Endothelial cell of umbilical vein (primary cell): ENCODE results near the gene PCDHB13. TPM values are rescaled to one million over a fixed set of nuclear protein-coding genes. Genes with fewer than 3 reads are reported as not detected.
"Not testable (repeated sequence)": the region's sequence is repeated elsewhere in the genome, so short reads cannot be mapped to it uniquely, and the experiment has no call there.

Source experiments
- BruUV-seq: library from RNA; stranded (reverse); fragments of 400-500 nt; replicated peaks from 2 replicates; lab custom pipeline; 2021; lab: Mats Ljungman, UMichigan
- CTCF ChIA-PET: fragments of 300-600, 350-600 bp; sonication (Branson Sonifier 250); formaldehyde crosslinking; loops from one replicate; lab custom pipeline; 2021; ENCODE audit warnings: antibody characterized with exemption, inconsistent platforms; lab: Charles Lee
- POLR2A ChIA-PET: fragments of 300-600, 350-600 bp; sonication (Branson Sonifier 250); formaldehyde crosslinking; loops from one replicate; lab custom pipeline; 2021; ENCODE audit warnings: antibody characterized with exemption, inconsistent platforms; lab: Charles Lee
- DNase-seq: peaks from one replicate; pipeline ENCODE4 v3.0.0-alpha.2; 2011; ENCODE audit warnings: low read depth, low spot score
- FAIRE-seq: peaks from 2 replicates; lab custom pipeline; 2011; peaks lifted over from hg19 to GRCh38; lab: Jason Lieb, UNC
- H2AFZ ChIP-seq: 2 replicates; pipeline ENCODE4 v1.6.0; 2012; ENCODE audit warnings: low read depth, low read length, control low read depth, inconsistent platforms
- H3K27ac ChIP-seq: 2 replicates; pipeline ENCODE4 v1.5.1; 2011; ENCODE audit warnings: low read depth, mild to moderate bottlenecking, control low read depth, low read length, moderate library complexity; ENCODE audit not compliant: insufficient read depth
- H3K27me3 ChIP-seq, 2 experiments: 2 replicates each; pipeline versions ENCODE4 v1.6.0 to v1.6.1; 2011; ENCODE audit warnings: low read length in 2 of 2, mixed read lengths in 1 of 2; ENCODE audit not compliant: control insufficient read depth in 2 of 2, insufficient read depth in 2 of 2
- H3K36me3 ChIP-seq, 2 experiments: 2 replicates in 1 of 2; 3 replicates in 1 of 2; pipeline ENCODE4 v1.5.1; 2011; ENCODE audit warnings: low read length in 2 of 2, mild to moderate bottlenecking in 1 of 2, moderate library complexity in 1 of 2; ENCODE audit not compliant: control insufficient read depth in 2 of 2, insufficient read depth in 2 of 2; ENCODE audit errors: extremely low read depth in 1 of 2
- H3K4me1 ChIP-seq: 3 replicates; pipeline ENCODE4 v1.5.1; 2011; ENCODE audit warnings: mild to moderate bottlenecking, low read length; ENCODE audit not compliant: control insufficient read depth, insufficient read depth; ENCODE audit errors: extremely low read depth
- H3K4me2 ChIP-seq: 2 replicates; pipeline ENCODE4 v1.6.1; 2011; ENCODE audit warnings: low read length, control low read depth, mixed read lengths; ENCODE audit not compliant: insufficient read depth
- H3K4me3 ChIP-seq, 3 experiments: fragments of 200-600 bp in 1 of 3; sonication (generic), shearing (Covaris generic) in 1 of 3; replicated peaks in 1 of 3; 2 replicates each; pipeline ENCODE4 v1.5.1; 2011 to 2016; ENCODE audit warnings: control low read depth in 3 of 3, low read length in 3 of 3, mild to moderate bottlenecking in 2 of 3, inconsistent platforms in 1 of 3, low read depth in 1 of 3, moderate library complexity in 1 of 3; ENCODE audit not compliant: insufficient read depth in 1 of 3
- H3K79me2 ChIP-seq: 2 replicates; pipeline ENCODE4 v1.6.0; 2012; ENCODE audit warnings: low read length, inconsistent platforms; ENCODE audit not compliant: control insufficient read depth, insufficient read depth
- H3K9ac ChIP-seq: replicated peaks from 2 replicates; pipeline ENCODE3; 2011; ENCODE audit warnings: low read length, control low read depth; ENCODE audit not compliant: insufficient read depth; ENCODE audit errors: extremely low read depth
- H3K9me1 ChIP-seq: replicated peaks from 3 replicates; pipeline ENCODE4 v1.6.0; 2011; ENCODE audit warnings: mild to moderate bottlenecking, low read length; ENCODE audit not compliant: control insufficient read depth, insufficient read depth; ENCODE audit errors: extremely low read depth
- H3K9me3 ChIP-seq: replicated peaks from 2 replicates; pipeline ENCODE4 v1.5.1; 2012; ENCODE audit warnings: low read length, inconsistent platforms; ENCODE audit not compliant: control insufficient read depth, insufficient read depth
- H4K20me1 ChIP-seq: replicated peaks from 2 replicates; pipeline ENCODE3; 2011; ENCODE audit warnings: mild to moderate bottlenecking, low read length; ENCODE audit not compliant: control insufficient read depth, insufficient read depth; ENCODE audit errors: extremely low read depth
- EZH2 ChIP-seq: IDR thresholded peaks from 2 replicates; pipeline ENCODE4 v1.6.1; 2012; ENCODE audit warnings: borderline replicate concordance, low read depth, mild to moderate bottlenecking, moderate library complexity, low read length, inconsistent platforms; ENCODE audit not compliant: severe bottlenecking
- FOS ChIP-seq: IDR thresholded peaks from 2 replicates; pipeline ENCODE4 v1.6.1; 2011; ENCODE audit warnings: mild to moderate bottlenecking, low read length, moderate library complexity, borderline replicate concordance; ENCODE audit not compliant: insufficient read depth
- GATA2 ChIP-seq: IDR thresholded peaks from 2 replicates; pipeline ENCODE4 v1.7.0; 2011; ENCODE audit warnings: low read depth, mild to moderate bottlenecking, moderate library complexity, mixed read lengths, low read length; ENCODE audit not compliant: insufficient read length, insufficient read depth
- JUN ChIP-seq: IDR thresholded peaks from 2 replicates; pipeline ENCODE4 v1.6.1; 2011; ENCODE audit warnings: borderline replicate concordance, low read depth; ENCODE audit not compliant: insufficient read length, insufficient read depth
- MYC ChIP-seq: IDR thresholded peaks from one replicate; pipeline ENCODE4 v1.6.1; 2011; ENCODE audit warnings: mild to moderate bottlenecking, low read depth, low read length
- POLR2A ChIP-seq: IDR thresholded peaks from 2 replicates; pipeline ENCODE4 v1.6.1; 2012; ENCODE audit warnings: low read depth, mild to moderate bottlenecking, control low read depth, low read length
- POLR2AphosphoS5 ChIP-seq: IDR thresholded peaks from 2 replicates; pipeline ENCODE4 v1.6.1; 2012; ENCODE audit warnings: low read depth, mild to moderate bottlenecking, control low read depth, low read length, moderate library complexity; ENCODE audit not compliant: insufficient read depth
- dilution Hi-C: fragments of 300-500 bp; cut with MboI; formaldehyde crosslinking; loops from one replicate; pipeline ENCODE4 v1.15.0; 2019; ENCODE audit warnings: low sequenced_read_pairs; ENCODE audit not compliant: extremely low pct_ligation_motif_present
- intact Hi-C: fragments of 100-400 bp; cut with micrococcal nuclease; formaldehyde crosslinking; loops from one replicate; pipeline ENCODE4 v1.10.0; 2022
- polyA plus RNA-seq, 4 experiments: library from polyadenylated mRNA; depleted of rRNA in 3 of 4; stranded (reverse) in 3 of 4; unstranded in 1 of 4; fragments of >200 nt; gene quantifications; 2 replicates each; pipeline versions ENCODE4 v1.2.1 to v1.2.3, GENCODE V29; 2011 to 2012; ENCODE audit warnings: missing spikeins in 1 of 4
- total RNA-seq: library from RNA; stranded (reverse); gene quantifications from 2 replicates; pipeline ENCODE4 v1.2.3, GENCODE V29; 2021
- TF ChIP-seq, protein P1 (sequence below), 2 donors: IDR thresholded peaks; 1 replicate in 1 of 2; 2 replicates in 1 of 2; pipeline ENCODE4 v1.5.1; 2011; ENCODE audit warnings: low read length in 2 of 2, mild to moderate bottlenecking in 2 of 2, moderate library complexity in 2 of 2, control low read depth in 1 of 2, inconsistent platforms in 1 of 2, low read depth in 1 of 2; ENCODE audit not compliant: insufficient read depth in 1 of 2; ENCODE audit errors: extremely low read depth in 1 of 2
- TF ChIP-seq, protein P2 (sequence below): IDR thresholded peaks from 2 replicates; pipeline ENCODE4 v1.6.1; 2011; ENCODE audit not compliant: insufficient read depth, insufficient read length

PCDHB13 gene
- total and polyA plus RNA-seq, 2 donors (not counting 3 experiments of a cell fraction or from before 2014, with no cell fraction given), result 0.57 to 0.77 TPM

DNA sequence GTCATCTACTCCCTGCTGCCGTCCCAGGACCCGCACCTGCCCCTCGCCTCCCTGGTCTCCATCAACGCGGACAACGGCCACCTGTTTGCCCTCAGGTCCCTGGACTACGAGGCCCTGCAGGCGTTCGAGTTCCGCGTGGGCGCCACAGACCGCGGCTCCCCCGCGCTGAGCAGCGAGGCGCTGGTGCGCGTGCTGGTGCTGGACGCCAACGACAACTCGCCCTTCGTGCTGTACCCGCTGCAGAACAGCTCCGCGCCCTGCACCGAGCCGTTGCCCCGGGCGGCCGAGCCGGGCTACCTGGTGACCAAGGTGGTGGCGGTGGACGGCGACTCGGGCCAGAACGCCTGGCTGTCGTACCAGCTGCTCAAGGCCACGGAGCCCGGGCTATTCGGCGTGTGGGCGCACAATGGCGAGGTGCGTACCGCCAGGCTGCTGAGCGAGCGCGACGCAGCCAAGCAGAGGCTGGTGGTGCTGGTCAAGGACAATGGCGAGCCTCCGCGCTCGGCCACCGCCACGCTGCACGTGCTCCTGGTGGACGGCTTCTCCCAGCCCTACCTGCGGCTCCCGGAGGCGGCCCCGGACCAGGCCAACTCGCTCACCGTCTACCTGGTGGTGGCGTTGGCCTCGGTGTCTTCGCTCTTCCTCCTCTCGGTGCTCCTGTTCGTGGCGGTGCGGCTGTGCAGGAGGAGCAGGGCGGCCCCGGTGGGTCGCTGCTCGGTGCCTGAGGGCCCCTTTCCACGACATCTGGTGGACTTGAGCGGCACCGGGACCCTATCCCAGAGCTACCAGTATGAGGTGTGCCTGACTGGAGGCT is 39.2 kb upstream of the PCDHB13 start:
- H2AFZ ChIP-seq, H3K9ac ChIP-seq, intact Hi-C loops, CTCF ChIA-PET, POLR2A ChIA-PET, BruUV-seq, DNase-seq, H3K79me2 ChIP-seq, H3K27me3 ChIP-seq, dilution Hi-C loops, H4K20me1 ChIP-seq, H3K9me1 ChIP-seq, FAIRE-seq, H3K27ac ChIP-seq, H3K4me3 ChIP-seq, H3K36me3 ChIP-seq, H3K4me1 ChIP-seq, H3K9me3 ChIP-seq, H3K4me2 ChIP-seq: not testable (repeated sequence)

DNA sequence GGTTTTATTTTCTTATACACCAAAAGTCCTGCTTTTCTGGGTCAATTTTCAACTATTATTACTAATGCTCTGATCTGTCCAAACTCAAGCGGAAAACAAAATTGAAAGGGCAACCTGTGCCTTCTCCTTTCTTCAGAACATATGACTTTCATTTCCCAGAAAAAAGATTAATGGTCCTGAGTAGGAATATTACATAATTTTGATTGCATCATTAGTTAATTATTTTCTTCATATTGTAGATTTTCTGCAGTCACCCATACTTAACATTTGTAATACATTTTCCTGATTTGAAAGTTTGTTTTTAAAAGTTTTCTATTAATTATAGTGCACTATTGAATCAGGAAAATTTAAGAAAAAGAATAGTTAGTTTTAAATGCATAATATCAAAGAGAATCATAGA is 37.8 kb upstream of the PCDHB13 start:
- H3K9ac ChIP-seq, result no peak overlapping the region
- BruUV-seq, result no TSS peak
- no peak for DNase-seq
- no peaks in the 10 kb centered on the region for H3K27me3 ChIP-seq
- H3K36me3 ChIP-seq, result no peaks in the 10 kb centered on the region
- intact Hi-C loops, result no loop called here
- no peak overlapping the region for H3K27ac ChIP-seq
- ChIA-PET POLR2A (no interaction called here), CTCF (no interaction called here)
- no peak for FAIRE-seq
- no peaks in the 10 kb centered on the region for H3K79me2 ChIP-seq
- H3K4me2 ChIP-seq, result no peak overlapping the region
- no peaks in the 10 kb centered on the region for H3K9me3 ChIP-seq
- no peak overlapping the region for H3K4me3 ChIP-seq
- no peaks in the 10 kb centered on the region for H3K4me1 ChIP-seq
- dilution Hi-C loops, result no loop called here
- TF ChIP-seq, protein P1, sequence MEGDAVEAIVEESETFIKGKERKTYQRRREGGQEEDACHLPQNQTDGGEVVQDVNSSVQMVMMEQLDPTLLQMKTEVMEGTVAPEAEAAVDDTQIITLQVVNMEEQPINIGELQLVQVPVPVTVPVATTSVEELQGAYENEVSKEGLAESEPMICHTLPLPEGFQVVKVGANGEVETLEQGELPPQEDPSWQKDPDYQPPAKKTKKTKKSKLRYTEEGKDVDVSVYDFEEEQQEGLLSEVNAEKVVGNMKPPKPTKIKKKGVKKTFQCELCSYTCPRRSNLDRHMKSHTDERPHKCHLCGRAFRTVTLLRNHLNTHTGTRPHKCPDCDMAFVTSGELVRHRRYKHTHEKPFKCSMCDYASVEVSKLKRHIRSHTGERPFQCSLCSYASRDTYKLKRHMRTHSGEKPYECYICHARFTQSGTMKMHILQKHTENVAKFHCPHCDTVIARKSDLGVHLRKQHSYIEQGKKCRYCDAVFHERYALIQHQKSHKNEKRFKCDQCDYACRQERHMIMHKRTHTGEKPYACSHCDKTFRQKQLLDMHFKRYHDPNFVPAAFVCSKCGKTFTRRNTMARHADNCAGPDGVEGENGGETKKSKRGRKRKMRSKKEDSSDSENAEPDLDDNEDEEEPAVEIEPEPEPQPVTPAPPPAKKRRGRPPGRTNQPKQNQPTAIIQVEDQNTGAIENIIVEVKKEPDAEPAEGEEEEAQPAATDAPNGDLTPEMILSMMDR (IDR thresholded peaks at IDR 0.05; ENCODE audit: extremely low read depth in 1 of 2, insufficient read depth in 1 of 2, low read depth in 1 of 2, low read length in 2 of 2), result no peak
- TF ChIP-seq GATA2 (no peak), MYC (no peak), FOS (no peak), POLR2AphosphoS5 (no peak), POLR2A (no peak), EZH2 (no peak), JUN (no peak)
- TF ChIP-seq, protein P2, sequence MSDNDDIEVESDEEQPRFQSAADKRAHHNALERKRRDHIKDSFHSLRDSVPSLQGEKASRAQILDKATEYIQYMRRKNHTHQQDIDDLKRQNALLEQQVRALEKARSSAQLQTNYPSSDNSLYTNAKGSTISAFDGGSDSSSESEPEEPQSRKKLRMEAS, result no peak
- no peak overlapping the region for H2AFZ ChIP-seq
- no peaks in the 10 kb centered on the region for H4K20me1 ChIP-seq
- H3K9me1 ChIP-seq, result no peaks in the 10 kb centered on the region
